Measurements from ENCODE around the gene TADA2B. TPM values are rescaled to one million over a fixed set of nuclear protein-coding genes. Genes with fewer than 3 reads are reported as not detected.
"Not testable (repeated sequence)": the region's sequence is repeated elsewhere in the genome, so short reads cannot be mapped to it uniquely, and the experiment has no call there.

TADA2B gene
- total and polyA plus RNA-seq, 5 donors from 2014 or later, result 3.0 to 36.6 (median 3.6) TPM

- Histone ChIP-seq H3K4me1 (ENCODE audit: control insufficient read depth, insufficient read depth, low read length, poor library complexity, severe bottlenecking) (no peaks in the 10 kb centered on the region), H3K9me3 (ENCODE audit: control insufficient read depth in 2 of 2, low read length in 2 of 2) (no peaks in the 10 kb centered on the region), H3K4me3 (ENCODE audit: low read depth, low read length) (no peak overlapping the region), H3K27me3 (ENCODE audit: control insufficient read depth, insufficient read depth, low read length) (peaks cover 3% of the 10 kb centered on the region), H3K36me3 (ENCODE audit: control insufficient read depth, insufficient read depth, low read length) (no peaks in the 10 kb centered on the region), H3K27ac (ENCODE audit: insufficient read depth, low read length, poor library complexity, severe bottlenecking) (no peak overlapping the region)
- no peak overlapping the region for H3K4me3 Mint-ChIP-seq
- H3K4me1 Mint-ChIP-seq, result no peaks in the 10 kb centered on the region
- peaks cover 0 to 5% (median 0%) of the 10 kb centered on the region in 7 donors for H3K9me3 Mint-ChIP-seq
- no peaks in the 10 kb centered on the region for H3K36me3 Mint-ChIP-seq
- no peak for ATAC-seq (ENCODE audit: low read depth in 2 of 2)
- peaks cover 35% of the 10 kb centered on the region for H3K27me3 Mint-ChIP-seq
- DNase-seq, result no peak
- H3K27ac Mint-ChIP-seq, result no peak overlapping the region
Observed at GRCh38 chr4:7078025-7078424, 34.9 kb downstream of the TADA2B start.

GRCh38 chr4:7079483-7079882, 36.3 kb downstream of the TADA2B start:
- not testable (repeated sequence) for H3K9me3 Mint-ChIP-seq; H3K27me3 ChIP-seq (ENCODE audit: control insufficient read depth, insufficient read depth, low read length); DNase-seq; H3K4me1 ChIP-seq (ENCODE audit: control insufficient read depth, insufficient read depth, low read length, poor library complexity, severe bottlenecking); H3K9me3 ChIP-seq (ENCODE audit: control insufficient read depth in 2 of 2, low read length in 2 of 2); H3K4me1 Mint-ChIP-seq; H3K27ac Mint-ChIP-seq; H3K4me3 Mint-ChIP-seq; H3K4me3 ChIP-seq (ENCODE audit: low read depth, low read length); H3K36me3 Mint-ChIP-seq; ATAC-seq (ENCODE audit: low read depth in 2 of 2); H3K36me3 ChIP-seq (ENCODE audit: control insufficient read depth, insufficient read depth, low read length); H3K27ac ChIP-seq (ENCODE audit: insufficient read depth, low read length, poor library complexity, severe bottlenecking)
- H3K27me3 Mint-ChIP-seq, result peaks cover 48% of the 10 kb centered on the region

DNA sequence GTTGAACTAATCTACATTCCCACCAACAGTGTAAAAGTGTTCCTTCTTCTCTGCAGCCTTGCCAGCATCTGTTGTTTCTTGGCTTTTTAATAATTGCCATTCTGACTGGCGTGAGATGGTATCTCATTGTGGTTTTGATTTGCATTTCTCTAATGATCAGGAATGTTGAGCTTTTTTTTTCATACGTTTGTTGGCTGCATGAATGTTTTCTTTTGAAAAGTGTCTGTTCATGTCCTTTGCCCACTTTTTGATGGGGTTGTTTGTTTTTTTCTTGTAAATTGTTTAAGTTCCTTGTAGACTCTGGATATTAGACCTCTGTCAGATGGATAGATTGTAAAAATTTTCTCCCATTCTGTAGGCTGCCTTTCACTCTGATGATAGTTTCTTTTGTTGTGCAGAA, 36.7 kb downstream of the TADA2B start:
- not testable (repeated sequence) for H3K27me3 ChIP-seq (ENCODE audit: control insufficient read depth, insufficient read depth, low read length); H3K36me3 Mint-ChIP-seq; H3K4me1 ChIP-seq (ENCODE audit: control insufficient read depth, insufficient read depth, low read length, poor library complexity, severe bottlenecking); H3K27ac Mint-ChIP-seq; H3K9me3 ChIP-seq (ENCODE audit: control insufficient read depth in 2 of 2, low read length in 2 of 2); H3K4me3 ChIP-seq (ENCODE audit: low read depth, low read length); ATAC-seq (ENCODE audit: low read depth in 2 of 2); H3K36me3 ChIP-seq (ENCODE audit: control insufficient read depth, insufficient read depth, low read length); DNase-seq; H3K4me1 Mint-ChIP-seq; H3K27ac ChIP-seq (ENCODE audit: insufficient read depth, low read length, poor library complexity, severe bottlenecking); H3K9me3 Mint-ChIP-seq; H3K4me3 Mint-ChIP-seq
- peaks cover 53% of the 10 kb centered on the region for H3K27me3 Mint-ChIP-seq

GRCh38 chr4:7083597-7084563, 40.7 kb downstream of the TADA2B start:
- H3K27me3 ChIP-seq (ENCODE audit: control insufficient read depth, insufficient read depth, low read length), result peaks cover 22% of the 10 kb centered on the region
- peaks cover 80% of the 10 kb centered on the region for H3K27me3 Mint-ChIP-seq
- no peak for DNase-seq

DNA sequence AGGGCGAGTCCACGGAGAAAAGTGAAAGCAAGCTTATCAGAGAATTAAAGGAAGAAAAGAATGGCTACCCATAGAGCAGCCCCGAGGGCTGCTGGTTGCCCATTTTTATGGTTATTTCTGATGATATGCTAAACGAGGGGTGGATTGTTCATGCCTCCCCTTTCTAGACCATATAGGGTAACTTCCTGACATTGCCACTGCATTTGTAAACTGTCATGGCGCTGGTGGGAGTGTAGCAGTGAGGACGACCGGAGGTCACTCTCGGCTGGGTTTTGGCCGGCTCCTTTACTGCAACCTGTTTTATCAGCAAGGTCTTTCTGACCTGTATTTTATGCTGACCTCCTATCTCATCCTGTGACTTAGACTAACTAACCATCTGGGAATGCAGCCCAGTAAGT, 41.4 kb downstream of the TADA2B start:
- H3K27ac Mint-ChIP-seq; H3K9me3 ChIP-seq (ENCODE audit: control insufficient read depth in 2 of 2, low read length in 2 of 2); H3K4me1 ChIP-seq (ENCODE audit: control insufficient read depth, insufficient read depth, low read length, poor library complexity, severe bottlenecking); ATAC-seq (ENCODE audit: low read depth in 2 of 2); H3K36me3 Mint-ChIP-seq; H3K4me1 Mint-ChIP-seq; DNase-seq; H3K27ac ChIP-seq (ENCODE audit: insufficient read depth, low read length, poor library complexity, severe bottlenecking); H3K4me3 ChIP-seq (ENCODE audit: low read depth, low read length); H3K36me3 ChIP-seq (ENCODE audit: control insufficient read depth, insufficient read depth, low read length); H3K9me3 Mint-ChIP-seq: not testable (repeated sequence)
- peaks cover 24% of the 10 kb centered on the region for H3K27me3 ChIP-seq (ENCODE audit: control insufficient read depth, insufficient read depth, low read length)
- H3K4me3 Mint-ChIP-seq, result peak overlapping the region in 1 of 4 donors; percentile 78
- H3K27me3 Mint-ChIP-seq, result peaks cover 84% of the 10 kb centered on the region

More at GRCh38 chr4:7083597-7084563, 40.7 kb downstream of the TADA2B start:
- ATAC-seq (ENCODE audit: low read depth in 2 of 2), result no peak
- Mint-ChIP-seq H3K36me3 (no peaks in the 10 kb centered on the region), H3K27ac (no peak overlapping the region), H3K4me3 (peak overlapping the region in 1 of 4 donors; percentile 78), H3K9me3 (peaks cover 0 to 5% (median 0%) of the 10 kb centered on the region in 7 donors), H3K4me1 (peaks cover 0 to 4% (median under 1%) of the 10 kb centered on the region in 4 donors)
- H3K9me3 ChIP-seq (ENCODE audit: control insufficient read depth in 2 of 2, low read length in 2 of 2), result peaks cover 6 to 8% of the 10 kb centered on the region in 2 experiments
- H3K4me1 ChIP-seq (ENCODE audit: control insufficient read depth, insufficient read depth, low read length, poor library complexity, severe bottlenecking), result no peaks in the 10 kb centered on the region
- no peak overlapping the region for H3K4me3 ChIP-seq (ENCODE audit: low read depth, low read length)
- no peak overlapping the region for H3K27ac ChIP-seq (ENCODE audit: insufficient read depth, low read length, poor library complexity, severe bottlenecking)
- no peaks in the 10 kb centered on the region for H3K36me3 ChIP-seq (ENCODE audit: control insufficient read depth, insufficient read depth, low read length)

GRCh38 chr4:7086384-7086783, 43.2 kb downstream of the TADA2B start:
- Mint-ChIP-seq H3K9me3 (peaks cover 0 to 5% (median 0%) of the 10 kb centered on the region in 7 donors), H3K27me3 (peaks cover 73% of the 10 kb centered on the region), H3K27ac (no peak overlapping the region), H3K4me1 (peaks cover 0 to 4% (median under 1%) of the 10 kb centered on the region in 4 donors), H3K36me3 (no peaks in the 10 kb centered on the region), H3K4me3 (no peak overlapping the region)
- DNase-seq (no peak), ATAC-seq (ENCODE audit: low read depth in 2 of 2) (no peak)
- no peaks in the 10 kb centered on the region for H3K36me3 ChIP-seq (ENCODE audit: control insufficient read depth, insufficient read depth, low read length)
- no peak overlapping the region for H3K4me3 ChIP-seq (ENCODE audit: low read depth, low read length)
- H3K27ac ChIP-seq (ENCODE audit: insufficient read depth, low read length, poor library complexity, severe bottlenecking), result no peak overlapping the region
- peaks cover 6 to 8% of the 10 kb centered on the region in 2 experiments for H3K9me3 ChIP-seq (ENCODE audit: control insufficient read depth in 2 of 2, low read length in 2 of 2)
- H3K27me3 ChIP-seq (ENCODE audit: control insufficient read depth, insufficient read depth, low read length), result peaks cover 26% of the 10 kb centered on the region
- no peaks in the 10 kb centered on the region for H3K4me1 ChIP-seq (ENCODE audit: control insufficient read depth, insufficient read depth, low read length, poor library complexity, severe bottlenecking)

GRCh38 chr4:7087036-7087435, 43.9 kb downstream of the TADA2B start:
- peaks cover 73% of the 10 kb centered on the region for H3K27me3 Mint-ChIP-seq
- Histone ChIP-seq H3K4me3 (ENCODE audit: low read depth, low read length) (no peak overlapping the region), H3K27ac (ENCODE audit: insufficient read depth, low read length, poor library complexity, severe bottlenecking) (no peak overlapping the region), H3K9me3 (ENCODE audit: control insufficient read depth in 2 of 2, low read length in 2 of 2) (peaks cover 6 to 8% of the 10 kb centered on the region in 2 experiments), H3K36me3 (ENCODE audit: control insufficient read depth, insufficient read depth, low read length) (no peaks in the 10 kb centered on the region), H3K27me3 (ENCODE audit: control insufficient read depth, insufficient read depth, low read length) (peaks cover 26% of the 10 kb centered on the region), H3K4me1 (ENCODE audit: control insufficient read depth, insufficient read depth, low read length, poor library complexity, severe bottlenecking) (no peaks in the 10 kb centered on the region)
- no peak overlapping the region for H3K27ac Mint-ChIP-seq
- ATAC-seq (ENCODE audit: low read depth in 2 of 2) (no peak), DNase-seq (no peak)
- H3K36me3 Mint-ChIP-seq, result no peaks in the 10 kb centered on the region
- no peak overlapping the region for H3K4me3 Mint-ChIP-seq
- H3K4me1 Mint-ChIP-seq, result peaks cover 0 to 4% (median under 1%) of the 10 kb centered on the region in 4 donors
- peaks cover 0 to 5% (median 0%) of the 10 kb centered on the region in 7 donors for H3K9me3 Mint-ChIP-seq
